Neural crest cell (in vitro differentiated cells): Measurements from ENCODE around the gene MAP4K2. TPM values are rescaled to one million over a fixed set of nuclear protein-coding genes. Genes with fewer than 3 reads are reported as not detected.

Source experiments
- DNase-seq: peaks from one replicate; pipeline ENCODE4 v3.0.0; 2021; ENCODE audit warnings: low read depth, mixed read lengths, low spot score
- H3K27ac Mint-ChIP-seq: one replicate; pipeline ENCODE4 v1.8.0; 2021; ENCODE audit warnings: mild to moderate bottlenecking, mixed read lengths; ENCODE audit not compliant: unreplicated experiment
- H3K27me3 Mint-ChIP-seq: 2 replicates; pipeline ENCODE4 v1.8.0; 2021; ENCODE audit warnings: low read depth, mild to moderate bottlenecking, mixed read lengths
- H3K36me3 Mint-ChIP-seq: 2 replicates; pipeline ENCODE4 v1.8.0; 2021; ENCODE audit warnings: low read depth, mild to moderate bottlenecking, mixed read lengths
- H3K4me1 Mint-ChIP-seq: 2 replicates; pipeline ENCODE4 v1.8.0; 2021; ENCODE audit warnings: mixed read lengths
- H3K4me3 Mint-ChIP-seq: one replicate; pipeline ENCODE4 v1.8.0; 2021; ENCODE audit warnings: mild to moderate bottlenecking, mixed read lengths
- H3K9me3 Mint-ChIP-seq: 2 replicates; pipeline ENCODE4 v1.8.0; 2021; ENCODE audit warnings: mixed read lengths
- total RNA-seq: library from RNA; stranded (reverse); gene quantifications from 2 replicates; pipeline ENCODE4 v1.2.1, GENCODE V29; 2021
- TF ChIP-seq, protein P1 (sequence below): fragments of 200-600 bp; sonication (generic); conservative IDR thresholded peaks from 2 replicates; pipeline ENCODE4 v1.5.0; 2021; ENCODE audit warnings: antibody characterized with exemption, mild to moderate bottlenecking

The MAP4K2 gene
- total RNA-seq, 1 donor from 2014 or later, result 14.6 TPM

DNA sequence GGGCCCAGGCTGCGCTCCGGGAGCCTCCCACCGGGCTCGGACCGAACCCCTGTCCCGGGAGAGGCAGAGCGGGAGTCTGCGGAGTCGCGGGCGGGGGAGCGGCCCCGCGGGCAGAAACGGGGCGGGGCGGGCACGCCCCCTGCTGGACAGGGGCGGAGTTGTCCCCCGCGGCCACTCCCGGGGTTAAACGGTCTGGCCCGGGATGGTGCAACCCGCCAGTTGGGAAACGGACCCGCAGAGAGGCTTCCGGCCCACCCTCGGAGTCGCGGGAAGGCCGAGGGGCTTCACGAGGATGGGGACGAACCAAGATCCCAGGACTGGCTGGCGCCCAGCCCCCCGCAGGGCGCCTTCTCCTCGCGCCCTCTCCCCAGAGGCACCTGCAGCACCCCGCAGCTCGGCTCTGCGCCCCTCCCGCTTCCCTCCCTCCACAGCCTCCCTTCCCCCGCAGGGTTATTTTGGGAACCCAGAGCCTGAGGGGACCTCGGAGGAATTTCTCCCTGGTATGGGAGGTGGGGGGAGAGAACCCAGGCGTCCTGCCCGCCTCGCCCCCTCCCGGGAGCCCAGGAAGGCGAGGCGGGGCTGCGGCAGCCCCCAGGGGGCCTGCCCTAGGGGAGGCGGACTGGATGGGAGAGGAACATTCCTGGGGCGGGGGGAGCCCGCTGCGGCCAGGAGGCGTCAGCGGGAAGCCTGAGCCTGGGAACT is 60.0 kb downstream of the MAP4K2 start:
- TF ChIP-seq, protein P1, sequence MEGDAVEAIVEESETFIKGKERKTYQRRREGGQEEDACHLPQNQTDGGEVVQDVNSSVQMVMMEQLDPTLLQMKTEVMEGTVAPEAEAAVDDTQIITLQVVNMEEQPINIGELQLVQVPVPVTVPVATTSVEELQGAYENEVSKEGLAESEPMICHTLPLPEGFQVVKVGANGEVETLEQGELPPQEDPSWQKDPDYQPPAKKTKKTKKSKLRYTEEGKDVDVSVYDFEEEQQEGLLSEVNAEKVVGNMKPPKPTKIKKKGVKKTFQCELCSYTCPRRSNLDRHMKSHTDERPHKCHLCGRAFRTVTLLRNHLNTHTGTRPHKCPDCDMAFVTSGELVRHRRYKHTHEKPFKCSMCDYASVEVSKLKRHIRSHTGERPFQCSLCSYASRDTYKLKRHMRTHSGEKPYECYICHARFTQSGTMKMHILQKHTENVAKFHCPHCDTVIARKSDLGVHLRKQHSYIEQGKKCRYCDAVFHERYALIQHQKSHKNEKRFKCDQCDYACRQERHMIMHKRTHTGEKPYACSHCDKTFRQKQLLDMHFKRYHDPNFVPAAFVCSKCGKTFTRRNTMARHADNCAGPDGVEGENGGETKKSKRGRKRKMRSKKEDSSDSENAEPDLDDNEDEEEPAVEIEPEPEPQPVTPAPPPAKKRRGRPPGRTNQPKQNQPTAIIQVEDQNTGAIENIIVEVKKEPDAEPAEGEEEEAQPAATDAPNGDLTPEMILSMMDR, result peak; percentile 92
- H3K27ac Mint-ChIP-seq, result no peak overlapping the region
- H3K4me1 Mint-ChIP-seq, result peaks cover 16% of the 10 kb centered on the region
- no peaks in the 10 kb centered on the region for H3K36me3 Mint-ChIP-seq
- H3K9me3 Mint-ChIP-seq, result no peaks in the 10 kb centered on the region
- peak; percentile 59 for DNase-seq
- no peak overlapping the region for H3K4me3 Mint-ChIP-seq
- H3K27me3 Mint-ChIP-seq, result peaks cover 66% of the 10 kb centered on the region

DNA sequence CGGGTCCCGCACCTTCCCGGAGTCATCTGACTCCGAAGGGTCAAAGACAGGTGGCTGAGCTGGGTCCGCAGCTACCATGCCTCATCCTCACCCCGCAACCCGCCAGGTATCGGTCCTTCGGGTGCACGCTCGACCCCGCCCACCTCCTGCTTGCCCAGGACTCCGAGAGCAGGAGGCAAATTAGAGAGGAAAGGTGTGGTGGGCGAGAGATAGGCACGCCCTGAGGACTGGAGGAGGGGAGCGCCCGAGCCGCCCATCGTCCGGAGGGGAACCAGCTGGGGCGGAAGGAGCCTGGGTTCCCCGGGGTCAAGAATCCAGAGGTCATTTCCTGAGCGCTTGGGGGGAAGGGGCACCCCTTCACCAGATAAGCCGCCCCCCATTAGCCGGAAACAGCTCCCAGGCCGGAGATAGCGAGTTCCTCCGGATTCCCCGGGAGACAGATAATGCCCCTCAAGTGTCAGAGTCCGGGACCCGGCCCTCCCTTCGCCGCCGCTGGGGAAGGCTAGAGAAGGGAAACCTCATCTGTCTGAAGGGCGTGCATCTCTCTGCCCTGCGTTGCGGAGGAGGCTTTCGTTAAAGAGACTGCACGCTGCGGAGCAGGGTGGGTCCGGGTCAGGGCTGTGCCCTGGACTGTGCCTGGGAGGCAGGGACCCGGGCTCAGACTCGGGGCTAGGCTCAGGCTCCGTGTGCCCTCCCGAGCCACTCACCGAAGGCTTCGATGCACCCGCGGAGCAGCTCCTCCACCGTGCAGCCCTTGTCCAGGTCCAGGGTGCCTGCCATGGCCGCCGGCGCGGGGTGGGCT is 60.7 kb downstream of the MAP4K2 start:
- H3K4me1 Mint-ChIP-seq, result peaks cover 16% of the 10 kb centered on the region
- peak overlapping the region; percentile 79 for H3K4me3 Mint-ChIP-seq
- TF ChIP-seq, protein P1, result no peak
- H3K27me3 Mint-ChIP-seq, result peaks cover 65% of the 10 kb centered on the region
- no peak for DNase-seq
- H3K36me3 Mint-ChIP-seq, result no peaks in the 10 kb centered on the region
- H3K27ac Mint-ChIP-seq, result no peak overlapping the region
- no peaks in the 10 kb centered on the region for H3K9me3 Mint-ChIP-seq

DNA sequence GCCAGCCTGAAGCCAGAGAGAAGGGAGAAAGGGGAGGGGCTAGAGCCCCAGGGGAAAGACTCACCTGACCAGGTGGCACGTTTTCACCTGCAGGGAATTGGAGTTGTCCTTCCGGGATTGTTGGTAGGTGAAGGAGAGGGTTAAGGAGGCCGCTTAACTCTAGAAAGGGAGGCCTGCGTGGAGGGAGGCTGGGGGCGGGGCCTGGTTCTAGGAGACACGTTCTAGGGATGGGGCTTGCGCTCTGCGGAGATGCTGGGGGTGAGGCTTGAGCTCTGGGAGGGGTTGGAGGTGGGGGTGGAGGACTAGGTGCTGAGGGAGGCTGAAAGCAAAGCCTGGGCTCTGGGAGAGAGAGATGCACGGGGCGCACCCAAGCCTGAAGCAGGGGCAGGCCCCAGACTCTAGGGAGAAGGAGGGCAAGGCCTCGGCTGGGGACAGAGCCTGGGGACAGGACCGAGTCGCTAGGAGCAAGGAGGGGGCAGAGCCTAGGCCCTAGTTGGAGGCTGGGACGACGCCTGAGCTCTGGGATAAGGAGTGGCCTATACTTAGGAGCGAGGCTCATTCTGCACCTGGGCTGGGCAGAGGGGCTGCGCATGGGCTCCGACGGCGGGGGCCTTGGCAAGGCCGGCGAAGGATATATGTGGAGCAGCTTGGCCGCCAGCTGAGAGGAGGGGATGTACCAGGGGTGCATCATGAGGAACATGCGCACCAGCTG is 61.5 kb downstream of the MAP4K2 start:
- Mint-ChIP-seq H3K27me3 (peaks cover 66% of the 10 kb centered on the region), H3K4me1 (peaks cover 16% of the 10 kb centered on the region), H3K27ac (no peak overlapping the region), H3K36me3 (no peaks in the 10 kb centered on the region), H3K9me3 (no peaks in the 10 kb centered on the region), H3K4me3 (peak overlapping the region; percentile 79)
- DNase-seq, result no peak
- TF ChIP-seq, protein P1, result no peak

DNA sequence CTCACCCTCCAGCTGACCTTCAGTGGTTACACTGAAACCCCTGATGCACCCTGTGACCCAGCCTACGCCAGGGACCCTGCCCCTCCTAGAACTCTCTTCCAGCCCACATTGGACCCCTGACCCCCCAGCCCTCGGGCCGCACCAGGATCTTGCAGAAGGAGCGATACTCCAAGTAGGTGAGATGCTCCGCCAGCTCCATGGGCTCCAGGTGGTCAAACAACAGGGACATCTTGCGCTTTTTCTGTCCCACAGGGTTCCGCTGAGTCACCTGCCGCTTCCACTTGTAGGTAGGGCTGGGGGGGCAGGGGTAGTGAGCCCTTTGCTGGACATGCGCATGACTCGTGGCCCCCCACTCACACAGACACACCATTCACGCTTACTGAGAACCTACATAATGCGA is 63.1 kb downstream of the MAP4K2 start:
- Mint-ChIP-seq H3K4me3 (no peak overlapping the region), H3K27ac (no peak overlapping the region), H3K4me1 (peaks cover 20% of the 10 kb centered on the region), H3K36me3 (no peaks in the 10 kb centered on the region), H3K27me3 (peaks cover 58% of the 10 kb centered on the region), H3K9me3 (peaks cover 4% of the 10 kb centered on the region)
- DNase-seq, result no peak
- TF ChIP-seq, protein P1, result no peak

DNA sequence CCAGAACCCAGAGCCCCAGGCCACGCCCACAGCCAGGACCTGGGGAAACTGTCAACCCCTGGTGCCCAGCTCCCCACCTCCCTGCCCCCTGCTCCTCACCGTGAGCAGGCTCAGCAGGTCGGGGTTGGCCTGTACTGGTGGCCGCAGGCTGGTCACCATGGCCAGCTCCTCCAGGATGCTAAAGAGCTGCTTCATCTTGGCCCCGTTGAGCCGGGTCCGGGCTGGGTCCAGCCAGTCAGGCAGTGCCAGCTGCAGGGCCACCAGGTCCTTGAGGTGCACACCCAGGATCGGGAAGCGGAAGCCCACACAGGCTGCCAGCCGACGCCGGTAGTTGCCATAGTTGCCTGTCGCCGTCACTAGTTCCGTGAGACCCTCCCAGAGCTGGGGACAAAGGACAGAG is 66.4 kb downstream of the MAP4K2 start:
- H3K4me1 Mint-ChIP-seq, result peaks cover 9% of the 10 kb centered on the region
- TF ChIP-seq, protein P1, result no peak
- H3K9me3 Mint-ChIP-seq, result peaks cover 4% of the 10 kb centered on the region
- peaks cover 39% of the 10 kb centered on the region for H3K27me3 Mint-ChIP-seq
- no peak overlapping the region for H3K4me3 Mint-ChIP-seq
- no peak overlapping the region for H3K27ac Mint-ChIP-seq
- H3K36me3 Mint-ChIP-seq, result no peaks in the 10 kb centered on the region
- no peak for DNase-seq
